ENCODE results near the gene MEIOB. TPM values are rescaled to one million over a fixed set of nuclear protein-coding genes. Genes with fewer than 3 reads are reported as not detected.

MEIOB gene
- total RNA-seq, 2 donors from 2014 or later = 0.26 TPM; not detected in 1

DNA sequence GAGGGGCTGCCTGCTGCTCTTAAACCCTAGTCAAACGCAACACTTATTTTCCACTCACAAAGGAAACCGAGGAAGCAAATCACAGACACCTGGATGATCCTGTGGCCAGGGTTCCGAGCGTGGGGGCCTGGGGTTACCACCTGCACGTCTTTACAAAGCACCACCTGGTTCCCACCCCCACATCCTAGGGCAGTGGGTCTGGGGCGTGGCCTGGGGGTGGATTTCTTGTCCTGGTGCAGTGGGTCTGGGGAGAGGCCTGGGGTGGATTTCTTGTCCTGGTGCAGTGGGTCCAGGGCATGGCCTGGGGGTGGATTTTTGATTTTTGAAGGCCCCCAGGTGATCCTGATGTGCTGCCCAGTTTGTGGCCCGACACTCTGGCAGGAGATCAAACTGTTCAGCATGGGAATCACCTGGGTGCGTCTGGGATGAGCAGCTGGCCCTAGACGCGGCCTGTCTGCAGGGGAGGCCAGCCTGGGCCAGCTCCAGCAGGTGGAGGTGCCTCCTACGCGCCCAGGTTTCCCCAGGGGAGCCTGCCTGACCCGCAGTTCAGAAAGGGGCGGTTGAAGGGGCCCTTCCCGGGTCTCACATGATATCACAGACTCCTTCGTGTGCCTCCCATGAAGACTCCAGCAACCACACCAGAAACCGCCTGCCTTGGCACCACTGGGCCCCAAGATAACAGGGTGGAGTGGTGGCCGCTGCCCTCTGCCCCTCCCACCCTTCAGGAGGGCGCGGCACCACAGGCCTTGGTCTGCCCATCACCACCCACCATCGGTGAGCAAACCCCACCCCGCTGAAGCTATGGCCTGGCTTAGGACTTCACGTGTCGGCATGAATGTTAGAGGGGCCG is 51.6 kb downstream of the MEIOB start:
- intact Hi-C loops (cut with DNase I) = no loop called here
- Histone ChIP-seq H3K36me3 (replicated peaks in 1 of 2; ENCODE audit: insufficient read depth in 1 of 2, low read depth in 2 of 2) (peaks cover 0 to 8% of the 10 kb centered on the region in 2 donors), H3K4me1 (peaks cover 26% of the 10 kb centered on the region), H3K27me3 (no peaks in the 10 kb centered on the region), H3K4me3 (no peak overlapping the region), H3K9me3 (no peaks in the 10 kb centered on the region), H3K27ac (no peak overlapping the region)
- ATAC-seq (no peak), DNase-seq (no peak)
- 83 to 85% methylated on average over 19 to 24 of the region's 25 CpGs for WGBS, 2 donors
- TF ChIP-seq POLR2A (IDR thresholded peaks at IDR 0.05) = no peak
- TF ChIP-seq, protein P1, sequence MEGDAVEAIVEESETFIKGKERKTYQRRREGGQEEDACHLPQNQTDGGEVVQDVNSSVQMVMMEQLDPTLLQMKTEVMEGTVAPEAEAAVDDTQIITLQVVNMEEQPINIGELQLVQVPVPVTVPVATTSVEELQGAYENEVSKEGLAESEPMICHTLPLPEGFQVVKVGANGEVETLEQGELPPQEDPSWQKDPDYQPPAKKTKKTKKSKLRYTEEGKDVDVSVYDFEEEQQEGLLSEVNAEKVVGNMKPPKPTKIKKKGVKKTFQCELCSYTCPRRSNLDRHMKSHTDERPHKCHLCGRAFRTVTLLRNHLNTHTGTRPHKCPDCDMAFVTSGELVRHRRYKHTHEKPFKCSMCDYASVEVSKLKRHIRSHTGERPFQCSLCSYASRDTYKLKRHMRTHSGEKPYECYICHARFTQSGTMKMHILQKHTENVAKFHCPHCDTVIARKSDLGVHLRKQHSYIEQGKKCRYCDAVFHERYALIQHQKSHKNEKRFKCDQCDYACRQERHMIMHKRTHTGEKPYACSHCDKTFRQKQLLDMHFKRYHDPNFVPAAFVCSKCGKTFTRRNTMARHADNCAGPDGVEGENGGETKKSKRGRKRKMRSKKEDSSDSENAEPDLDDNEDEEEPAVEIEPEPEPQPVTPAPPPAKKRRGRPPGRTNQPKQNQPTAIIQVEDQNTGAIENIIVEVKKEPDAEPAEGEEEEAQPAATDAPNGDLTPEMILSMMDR (IDR thresholded peaks at IDR 0.05) = no peak

DNA sequence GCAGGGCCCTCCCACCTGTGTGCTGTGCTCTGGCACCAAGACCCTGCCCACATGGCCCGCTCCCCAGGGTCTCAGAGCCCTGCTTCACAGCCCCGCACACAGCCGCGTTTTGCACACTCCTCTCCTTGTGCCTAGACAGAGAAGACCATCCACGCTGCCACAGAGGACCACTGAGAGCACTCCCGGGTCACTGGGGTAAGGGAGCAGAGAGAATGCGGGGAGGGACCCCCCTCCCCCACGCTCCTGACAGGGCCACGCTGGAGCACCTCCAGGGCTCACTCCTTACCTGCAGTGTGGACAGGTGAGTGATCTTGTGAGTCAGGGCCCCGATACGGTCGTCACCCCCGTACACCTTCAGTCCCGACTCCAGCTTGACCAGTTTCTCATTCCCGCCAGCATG is 52.4 kb downstream of the MEIOB start:
- H3K9me3 ChIP-seq = no peaks in the 10 kb centered on the region
- H3K4me3 ChIP-seq = no peak overlapping the region
- intact Hi-C loops (cut with DNase I) = no loop called here
- no peak for ATAC-seq
- H3K27ac ChIP-seq = no peak overlapping the region
- 86 to 92% methylated on average over 12 to 15 of the region's 15 CpGs for WGBS, 2 donors
- H3K4me1 ChIP-seq = peaks cover 19% of the 10 kb centered on the region
- peaks cover 0 to 8% of the 10 kb centered on the region in 2 donors for H3K36me3 ChIP-seq (replicated peaks in 1 of 2; ENCODE audit: insufficient read depth in 1 of 2, low read depth in 2 of 2)
- no peaks in the 10 kb centered on the region for H3K27me3 ChIP-seq
- TF ChIP-seq, protein P1 (IDR thresholded peaks at IDR 0.05) = no peak
- TF ChIP-seq POLR2A (IDR thresholded peaks at IDR 0.05) = no peak
- DNase-seq = no peak

DNA sequence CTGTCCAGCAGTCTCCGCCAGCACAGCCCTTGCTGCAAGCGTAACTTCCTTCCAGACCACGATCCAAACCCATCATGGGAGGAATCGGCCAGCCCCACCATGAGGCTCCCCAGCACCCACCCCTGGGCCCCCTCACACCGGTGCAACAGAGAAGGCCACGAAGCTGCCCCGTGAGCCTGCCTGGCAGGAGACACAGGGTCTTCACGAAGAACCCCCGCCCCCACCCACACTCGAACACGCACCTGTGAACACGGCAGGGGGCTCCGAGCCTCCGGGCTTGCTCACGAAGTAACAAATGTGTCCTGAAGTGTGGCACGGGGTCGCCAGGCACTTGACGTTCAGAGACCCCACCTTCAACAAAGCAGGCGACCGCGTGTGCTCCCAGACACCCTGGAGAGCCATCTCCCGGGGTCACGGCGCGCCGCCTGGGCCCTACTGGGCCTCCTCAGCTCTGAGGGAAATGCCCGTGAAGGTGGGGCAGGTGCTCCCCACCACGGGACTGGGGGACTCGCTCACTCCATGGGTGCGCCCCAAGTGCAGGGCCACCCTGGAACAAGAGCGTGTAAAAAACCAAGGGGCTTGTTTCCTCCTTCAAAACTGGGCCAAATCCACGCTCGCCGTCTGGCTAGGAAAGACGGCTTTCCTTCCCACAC is 53.0 kb downstream of the MEIOB start:
- Histone ChIP-seq H3K4me3 (no peak overlapping the region), H3K36me3 (replicated peaks in 1 of 2; ENCODE audit: insufficient read depth in 1 of 2, low read depth in 2 of 2) (peaks cover 0 to 8% of the 10 kb centered on the region in 2 donors), H3K27me3 (no peaks in the 10 kb centered on the region)

DNA sequence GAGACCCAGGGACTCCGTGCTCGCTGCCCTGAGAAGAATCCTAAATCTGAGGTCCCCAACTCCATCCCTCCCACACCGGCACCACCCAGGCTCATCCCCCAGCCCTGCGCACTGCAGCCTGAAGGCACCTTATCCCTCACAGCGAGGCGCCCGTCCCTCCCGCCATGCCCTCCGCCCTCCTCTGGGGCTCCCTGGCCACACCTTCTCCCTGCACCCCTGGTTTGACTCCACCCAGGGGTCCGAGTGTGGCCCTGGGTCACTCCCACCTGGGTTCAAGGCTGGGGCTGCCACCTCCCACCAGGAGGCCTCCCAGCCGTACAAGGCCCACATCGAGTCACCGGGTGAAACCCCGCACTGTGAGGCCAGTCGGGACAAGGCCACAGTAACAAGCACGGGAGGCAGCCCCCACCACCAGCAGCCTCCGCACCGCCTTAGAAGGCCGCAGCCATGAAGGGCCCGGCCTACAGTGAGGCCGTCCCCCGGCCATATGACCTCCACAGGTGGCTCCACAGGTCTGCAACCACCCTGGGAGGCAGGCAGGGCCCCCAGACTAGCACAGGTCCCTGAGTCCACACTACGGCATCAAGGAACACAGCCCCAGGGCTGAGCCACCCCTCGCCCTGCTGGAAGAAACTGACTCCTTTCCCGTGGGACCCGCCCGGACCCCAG is 53.6 kb downstream of the MEIOB start:
- TF ChIP-seq, protein P1 (IDR thresholded peaks at IDR 0.05) = no peak
- TF ChIP-seq POLR2A (IDR thresholded peaks at IDR 0.05) = no peak
- H3K36me3 ChIP-seq (replicated peaks in 1 of 2; ENCODE audit: insufficient read depth in 1 of 2, low read depth in 2 of 2) = peaks cover 0 to 8% of the 10 kb centered on the region in 2 donors
- ATAC-seq = no peak

More for the DNA sequence above, 53.0 kb downstream of the MEIOB start:
- TF ChIP-seq POLR2A (IDR thresholded peaks at IDR 0.05) = no peak
- TF ChIP-seq, protein P1 (IDR thresholded peaks at IDR 0.05) = no peak
- WGBS, 2 donors = 91% methylated on average over 9 to 26 of the region's 35 CpGs
- DNase-seq = no peak
- Histone ChIP-seq H3K4me1 (peaks cover 13% of the 10 kb centered on the region), H3K9me3 (no peaks in the 10 kb centered on the region), H3K27ac (no peak overlapping the region)
- no peak for ATAC-seq
- intact Hi-C loops (cut with DNase I) = no loop called here

More for the DNA sequence above, 53.6 kb downstream of the MEIOB start:
- Histone ChIP-seq H3K4me1 (peaks cover 8% of the 10 kb centered on the region), H3K9me3 (no peaks in the 10 kb centered on the region), H3K27me3 (no peaks in the 10 kb centered on the region), H3K27ac (no peak overlapping the region), H3K4me3 (no peak overlapping the region)
- WGBS, 2 donors = 93 to 97% methylated on average over 7 to 25 of the region's 27 CpGs
- intact Hi-C loops (cut with DNase I) = no loop called here
- no peak for DNase-seq

Data from body of pancreas (tissue), 4 donors.